ENCODE measurements around the gene WBP2.

DNA sequence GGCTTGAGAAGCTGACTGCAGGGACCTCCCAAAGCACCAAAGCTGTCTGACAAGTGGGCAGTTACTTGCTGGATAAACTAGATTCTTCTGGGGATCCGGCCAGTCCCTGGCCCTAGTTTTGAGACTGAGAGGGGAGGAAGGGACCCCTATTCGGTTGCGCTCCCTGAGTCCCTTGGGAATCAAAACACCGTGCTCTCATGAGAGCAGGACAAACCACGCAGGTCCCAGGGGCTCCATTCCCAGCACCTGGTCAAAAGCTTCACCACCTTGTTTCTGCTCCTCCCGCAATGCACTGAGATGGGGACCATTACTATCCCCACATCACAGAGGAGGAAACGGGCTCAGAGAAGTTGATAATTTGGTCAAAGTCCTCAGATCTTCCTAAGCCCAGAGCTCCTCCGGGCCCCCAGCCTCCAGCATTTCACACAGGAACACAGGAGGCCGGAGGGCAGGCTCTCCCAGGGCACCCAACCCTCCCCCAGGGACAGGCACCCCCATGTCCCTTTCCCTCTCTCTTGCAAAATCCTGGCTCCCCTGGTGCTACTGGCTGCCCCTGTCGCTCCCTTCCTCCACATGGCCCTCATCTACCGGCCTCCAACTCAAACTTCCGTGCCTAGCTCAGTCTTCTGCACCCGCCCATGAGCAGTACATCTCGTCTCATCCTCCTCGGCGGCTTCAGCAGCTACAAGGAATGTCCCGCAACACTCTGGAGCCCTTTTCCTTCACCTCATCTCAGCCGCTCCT lies 38.3 kb upstream of the WBP2 start:
- TF ChIP-seq, protein P1, sequence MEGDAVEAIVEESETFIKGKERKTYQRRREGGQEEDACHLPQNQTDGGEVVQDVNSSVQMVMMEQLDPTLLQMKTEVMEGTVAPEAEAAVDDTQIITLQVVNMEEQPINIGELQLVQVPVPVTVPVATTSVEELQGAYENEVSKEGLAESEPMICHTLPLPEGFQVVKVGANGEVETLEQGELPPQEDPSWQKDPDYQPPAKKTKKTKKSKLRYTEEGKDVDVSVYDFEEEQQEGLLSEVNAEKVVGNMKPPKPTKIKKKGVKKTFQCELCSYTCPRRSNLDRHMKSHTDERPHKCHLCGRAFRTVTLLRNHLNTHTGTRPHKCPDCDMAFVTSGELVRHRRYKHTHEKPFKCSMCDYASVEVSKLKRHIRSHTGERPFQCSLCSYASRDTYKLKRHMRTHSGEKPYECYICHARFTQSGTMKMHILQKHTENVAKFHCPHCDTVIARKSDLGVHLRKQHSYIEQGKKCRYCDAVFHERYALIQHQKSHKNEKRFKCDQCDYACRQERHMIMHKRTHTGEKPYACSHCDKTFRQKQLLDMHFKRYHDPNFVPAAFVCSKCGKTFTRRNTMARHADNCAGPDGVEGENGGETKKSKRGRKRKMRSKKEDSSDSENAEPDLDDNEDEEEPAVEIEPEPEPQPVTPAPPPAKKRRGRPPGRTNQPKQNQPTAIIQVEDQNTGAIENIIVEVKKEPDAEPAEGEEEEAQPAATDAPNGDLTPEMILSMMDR (IDR thresholded peaks at IDR 0.05), result no peak
- no peak for TF ChIP-seq POLR2A (IDR thresholded peaks at IDR 0.05)

All from breast epithelium (tissue), 3 donors.